Astrocyte (in vitro differentiated cells and primary cell): Measurements from ENCODE around the gene SLC7A10.

Source experiments
- CTCF ChIP-seq: IDR thresholded peaks from 2 replicates; pipeline ENCODE4 v1.5.1; 2011; ENCODE audit warnings: low read depth, mild to moderate bottlenecking, inconsistent platforms, low read length, moderate library complexity; ENCODE audit not compliant: insufficient read depth
- EZH2 ChIP-seq: IDR thresholded peaks from 2 replicates; pipeline ENCODE4 v1.6.1; 2012; ENCODE audit warnings: mild to moderate bottlenecking, low read length, inconsistent platforms; ENCODE audit not compliant: insufficient read depth

GRCh38 chr19:33187183-33187540 lies 38.5 kb downstream of the SLC7A10 start:
- TF ChIP-seq CTCF (no peak), EZH2 (no peak)
